H9 (cell line): ENCODE measurements around the gene GPHN. TPM values are rescaled to one million over a fixed set of nuclear protein-coding genes. Genes with fewer than 3 reads are reported as not detected.

ENCODE experiments used
- DNase-seq: peaks from one replicate; pipeline ENCODE4 v3.0.0-alpha.2; 2017
- H2AFZ ChIP-seq: one replicate; pipeline ENCODE4 v1.6.1; 2013; ENCODE audit warnings: mild to moderate bottlenecking, low read length, control low read depth, moderate library complexity
- H2AK5ac ChIP-seq: 2 replicates; pipeline ENCODE4 v1.6.1; 2013; ENCODE audit warnings: low read length, control low read depth, mixed read lengths; ENCODE audit not compliant: insufficient read length
- H2BK120ac ChIP-seq: one replicate; pipeline ENCODE4 v1.6.1; 2013; ENCODE audit warnings: low read depth, mild to moderate bottlenecking, low read length, control low read depth, inconsistent platforms; ENCODE audit not compliant: poor library complexity, severe bottlenecking
- H2BK12ac ChIP-seq: 2 replicates; pipeline ENCODE4 v1.6.1; 2013; ENCODE audit warnings: low read length, control low read depth, mixed read lengths, low read depth; ENCODE audit not compliant: insufficient read length
- H2BK15ac ChIP-seq: 2 replicates; pipeline ENCODE4 v1.6.1; 2013; ENCODE audit warnings: low read depth, low read length, control low read depth
- H2BK20ac ChIP-seq: one replicate; pipeline ENCODE4 v1.6.1; 2013; ENCODE audit warnings: low read depth, mild to moderate bottlenecking, low read length, control low read depth, inconsistent platforms; ENCODE audit not compliant: poor library complexity, severe bottlenecking
- H2BK5ac ChIP-seq: 2 replicates; pipeline ENCODE4 v1.6.1; 2013; ENCODE audit warnings: low read length, control low read depth, mixed read lengths; ENCODE audit not compliant: insufficient read length
- H3K14ac ChIP-seq: 2 replicates; pipeline ENCODE4 v1.6.1; 2013; ENCODE audit warnings: low read length, control low read depth; ENCODE audit not compliant: insufficient read depth
- H3K18ac ChIP-seq: 2 replicates; pipeline ENCODE4 v1.6.1; 2013; ENCODE audit warnings: low read depth, mild to moderate bottlenecking, mixed read lengths, low read length, control low read depth; ENCODE audit not compliant: insufficient read length
- H3K23ac ChIP-seq: 2 replicates; pipeline ENCODE4 v1.6.1; 2013; ENCODE audit warnings: low read length, control low read depth, mixed read lengths, low read depth; ENCODE audit not compliant: insufficient read length
- H3K23me2 ChIP-seq: 2 replicates; pipeline ENCODE4 v1.6.1; 2013; ENCODE audit warnings: low read depth, mild to moderate bottlenecking, mixed read lengths, low read length, control low read depth; ENCODE audit not compliant: insufficient read length, poor library complexity, severe bottlenecking
- H3K27ac ChIP-seq: 2 replicates; pipeline ENCODE4 v1.5.1; 2013; ENCODE audit warnings: low read length, control low read depth, mixed read lengths, low read depth; ENCODE audit not compliant: insufficient read length
- H3K27me3 ChIP-seq: 2 replicates; pipeline ENCODE4 v1.6.1; 2013; ENCODE audit warnings: low read length, control low read depth, inconsistent platforms; ENCODE audit not compliant: insufficient read depth
- H3K4ac ChIP-seq: 2 replicates; pipeline ENCODE4 v1.6.1; 2013; ENCODE audit warnings: low read depth, mild to moderate bottlenecking, control low read depth, inconsistent platforms, low read length, moderate library complexity
- H3K4me1 ChIP-seq: 2 replicates; pipeline ENCODE4 v1.6.1; 2013; ENCODE audit warnings: low read length, control low read depth, inconsistent platforms; ENCODE audit not compliant: insufficient read depth
- H3K4me2 ChIP-seq: 2 replicates; pipeline ENCODE4 v1.6.1; 2013; ENCODE audit warnings: low read length, control low read depth, mixed read lengths; ENCODE audit not compliant: insufficient read length, insufficient read depth
- H3K56ac ChIP-seq: 2 replicates; pipeline ENCODE4 v1.6.1; 2013; ENCODE audit warnings: low read depth, mild to moderate bottlenecking, mixed read lengths, low read length, control low read depth; ENCODE audit not compliant: insufficient read length
- H3K79me1 ChIP-seq: 2 replicates; pipeline ENCODE4 v1.6.1; 2013; ENCODE audit warnings: low read depth, mild to moderate bottlenecking, moderate library complexity, low read length, control low read depth, inconsistent platforms; ENCODE audit not compliant: insufficient read depth, poor library complexity, severe bottlenecking
- H3K79me2 ChIP-seq: 2 replicates; pipeline ENCODE4 v1.6.1; 2013; ENCODE audit warnings: low read length, control low read depth, inconsistent platforms; ENCODE audit not compliant: insufficient read depth
- H3K9ac ChIP-seq: 2 replicates; pipeline ENCODE4 v1.6.1; 2013; ENCODE audit warnings: low read length, control low read depth, mixed read lengths; ENCODE audit not compliant: insufficient read length; ENCODE audit errors: extremely low read depth
- H3K9me3 ChIP-seq: one replicate; pipeline ENCODE4 v1.6.1; 2013; ENCODE audit warnings: low read depth, low read length, inconsistent platforms; ENCODE audit not compliant: control insufficient read depth
- H3T11ph ChIP-seq: one replicate; pipeline ENCODE4 v1.6.1; 2013; ENCODE audit warnings: mild to moderate bottlenecking, low read length, control low read depth, inconsistent platforms
- H4K20me1 ChIP-seq: one replicate; pipeline ENCODE4 v1.6.1; 2013; ENCODE audit not compliant: control insufficient read depth, insufficient read length, insufficient read depth
- H4K5ac ChIP-seq: 2 replicates; pipeline ENCODE4 v1.6.1; 2013; ENCODE audit warnings: low read depth, mild to moderate bottlenecking, mixed read lengths, low read length, control low read depth; ENCODE audit not compliant: insufficient read length
- H4K8ac ChIP-seq: replicated peaks from 2 replicates; pipeline ENCODE4 v1.6.1; 2013; ENCODE audit warnings: low read length, control low read depth, mixed read lengths, low read depth; ENCODE audit not compliant: insufficient read length
- H4K91ac ChIP-seq: 2 replicates; pipeline ENCODE4 v1.6.1; 2013; ENCODE audit warnings: low read depth, mild to moderate bottlenecking, moderate library complexity, mixed read lengths, low read length, control low read depth; ENCODE audit not compliant: insufficient read length
- H3K27ac Mint-ChIP-seq, 3 experiments: 2 replicates in 2 of 3; 3 replicates in 1 of 3; pipeline ENCODE4 v1.8.0; 2020 to 2021; ENCODE audit warnings: mixed read lengths in 3 of 3, mild to moderate bottlenecking in 1 of 3, moderate library complexity in 1 of 3
- H3K27me3 Mint-ChIP-seq: 2 replicates; pipeline ENCODE4 v1.8.0; 2021; ENCODE audit warnings: low read depth, mild to moderate bottlenecking, moderate library complexity, mixed read lengths
- H3K36me3 Mint-ChIP-seq, 3 experiments: 2 replicates in 2 of 3; 3 replicates in 1 of 3; pipeline ENCODE4 v1.8.0; 2020 to 2021; ENCODE audit warnings: low read depth in 3 of 3, mixed read lengths in 3 of 3; ENCODE audit not compliant: insufficient read depth in 1 of 3
- H3K4me1 Mint-ChIP-seq, 2 experiments: 2 replicates each; pipeline ENCODE4 v1.8.0; 2020; ENCODE audit warnings: mixed read lengths in 2 of 2
- H3K4me3 Mint-ChIP-seq, 2 experiments: 2 replicates in 1 of 2; 3 replicates in 1 of 2; pipeline ENCODE4 v1.8.0; 2020 to 2021; ENCODE audit warnings: mild to moderate bottlenecking in 2 of 2, mixed read lengths in 2 of 2, moderate library complexity in 1 of 2
- H3K9me3 Mint-ChIP-seq, 2 experiments: 2 replicates in 1 of 2; 3 replicates in 1 of 2; pipeline ENCODE4 v1.8.0; 2020; ENCODE audit warnings: mild to moderate bottlenecking in 2 of 2, mixed read lengths in 2 of 2, moderate library complexity in 1 of 2
- WGBS: extraction: QIAGEN DNeasy Blood & Tissue Kit; methylation state at CpG from one replicate; pipeline ENCODE4 v1.1.7; 2013; ENCODE audit warnings: missing lambda C conversion rate, low lambda C conversion rate, mixed read lengths; ENCODE audit not compliant: insufficient read length; ENCODE audit errors: extremely low coverage; 5-methylcytosine and 5-hydroxymethylcytosine counted together
- total RNA-seq: library from RNA; stranded (reverse); gene quantifications from 2 replicates; pipeline ENCODE4 v1.2.1, GENCODE V29; 2021
- TF ChIP-seq, protein P1 (sequence below): fragments of 200-600 bp; sonication (generic); conservative IDR thresholded peaks from 3 replicates; pipeline ENCODE4 v1.8.0; 2021; ENCODE audit warnings: antibody characterized with exemption, mild to moderate bottlenecking

Gene GPHN
- total RNA-seq, 1 experiment from 2014 or later, result 16.1 TPM

DNA sequence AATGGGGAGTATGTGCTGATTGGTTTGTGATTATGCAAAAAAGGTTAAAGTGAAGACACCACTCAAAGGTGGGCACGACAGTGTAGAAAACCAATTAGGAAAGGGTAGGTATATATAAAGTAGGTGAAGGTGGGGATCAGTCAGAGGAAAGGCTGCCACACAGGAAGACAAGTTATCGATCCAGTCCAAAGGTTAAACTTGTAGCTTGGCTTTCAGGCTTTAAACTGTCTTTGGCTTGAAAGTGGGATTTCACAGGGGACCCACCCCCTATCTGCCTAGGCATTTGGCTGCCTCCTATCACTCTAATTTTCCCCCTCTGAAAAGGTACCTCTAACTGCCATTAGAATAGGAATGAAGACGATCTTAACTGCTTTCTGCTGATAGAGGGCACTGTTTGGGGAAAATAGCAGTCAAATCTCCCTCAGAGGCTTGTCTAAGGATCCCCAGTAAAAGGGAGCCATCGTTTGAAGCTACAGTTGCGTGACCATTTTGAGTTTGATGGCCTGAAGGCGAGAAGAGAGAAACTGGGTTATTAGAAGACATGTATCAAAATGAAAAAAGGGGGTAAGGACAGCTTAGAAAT, 250.2 kb downstream of the GPHN start:
- no peaks in the 10 kb centered on the region for H3K27me3 Mint-ChIP-seq
- Histone ChIP-seq H3K9me3 (no peaks in the 10 kb centered on the region), H4K5ac (no peak overlapping the region), H2AFZ (no peak overlapping the region), H3K18ac (no peak overlapping the region), H3K4me1 (no peaks in the 10 kb centered on the region), H4K8ac (no peak overlapping the region), H2AK5ac (no peak overlapping the region), H3K4me2 (no peak overlapping the region), H3K79me1 (no peaks in the 10 kb centered on the region), H4K91ac (no peak overlapping the region), H3K23me2 (no peaks in the 10 kb centered on the region), H3K27me3 (no peaks in the 10 kb centered on the region), H2BK120ac (no peak overlapping the region), H4K20me1 (no peaks in the 10 kb centered on the region), H2BK20ac (no peak overlapping the region), H3K9ac (no peak overlapping the region), H2BK12ac (no peak overlapping the region), H3K27ac (no peak overlapping the region), H3K56ac (no peak overlapping the region), H2BK5ac (no peak overlapping the region), H3K4ac (no peak overlapping the region), H3K79me2 (no peaks in the 10 kb centered on the region), H2BK15ac (no peak overlapping the region), H3T11ph (no peak overlapping the region), H3K23ac (no peak overlapping the region), H3K14ac (no peak overlapping the region)
- H3K36me3 Mint-ChIP-seq, result no peaks in the 10 kb centered on the region
- TF ChIP-seq, protein P1, sequence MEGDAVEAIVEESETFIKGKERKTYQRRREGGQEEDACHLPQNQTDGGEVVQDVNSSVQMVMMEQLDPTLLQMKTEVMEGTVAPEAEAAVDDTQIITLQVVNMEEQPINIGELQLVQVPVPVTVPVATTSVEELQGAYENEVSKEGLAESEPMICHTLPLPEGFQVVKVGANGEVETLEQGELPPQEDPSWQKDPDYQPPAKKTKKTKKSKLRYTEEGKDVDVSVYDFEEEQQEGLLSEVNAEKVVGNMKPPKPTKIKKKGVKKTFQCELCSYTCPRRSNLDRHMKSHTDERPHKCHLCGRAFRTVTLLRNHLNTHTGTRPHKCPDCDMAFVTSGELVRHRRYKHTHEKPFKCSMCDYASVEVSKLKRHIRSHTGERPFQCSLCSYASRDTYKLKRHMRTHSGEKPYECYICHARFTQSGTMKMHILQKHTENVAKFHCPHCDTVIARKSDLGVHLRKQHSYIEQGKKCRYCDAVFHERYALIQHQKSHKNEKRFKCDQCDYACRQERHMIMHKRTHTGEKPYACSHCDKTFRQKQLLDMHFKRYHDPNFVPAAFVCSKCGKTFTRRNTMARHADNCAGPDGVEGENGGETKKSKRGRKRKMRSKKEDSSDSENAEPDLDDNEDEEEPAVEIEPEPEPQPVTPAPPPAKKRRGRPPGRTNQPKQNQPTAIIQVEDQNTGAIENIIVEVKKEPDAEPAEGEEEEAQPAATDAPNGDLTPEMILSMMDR, result peak; percentile 61
- DNase-seq, result peak; percentile 27
- no peak overlapping the region for H3K27ac Mint-ChIP-seq
- H3K4me3 Mint-ChIP-seq, result no peak overlapping the region
- peaks cover 3 to 6% of the 10 kb centered on the region in 2 experiments; a peak in 1 of 4 replicates for H3K4me1 Mint-ChIP-seq
- no peaks in the 10 kb centered on the region for H3K9me3 Mint-ChIP-seq
- no CpG with 5 or more reads among the region's 6 CpGs for WGBS
